Upper lobe of left lung (tissue), 4 donors: ENCODE data around the gene MICAL3.

Experiments
- CTCF ChIP-seq, 6 experiments: fragments of 450-650 bp in 4 of 6; fragments of 200-600 bp in 2 of 6; sonication (generic) in 2 of 6; IDR thresholded peaks; one replicate each; pipeline ENCODE4 v1.5.1; 2016 to 2019; ENCODE audit warnings: antibody characterized with exemption in 6 of 6
- POLR2A ChIP-seq, 4 donors: fragments of 450-650 bp; IDR thresholded peaks; one replicate each; pipeline ENCODE4 v1.5.1; 2016 to 2017; ENCODE audit warnings: antibody characterized with exemption in 4 of 4, mild to moderate bottlenecking in 2 of 4

- TF ChIP-seq CTCF (IDR thresholded peaks at IDR 0.05) (no peak), POLR2A (IDR thresholded peaks at IDR 0.05) (no peak)
These were observed 47.0 kb downstream of the MICAL3 start for GRCh38 chr22:17977371-17977770.
